Measurements from ENCODE around the gene INO80D. TPM values are rescaled to one million over a fixed set of nuclear protein-coding genes. Genes with fewer than 3 reads are reported as not detected.

INO80D gene
- total RNA-seq, 4 donors from 2014 or later, result 6.4 to 45.6 (median 23.4) TPM

DNA sequence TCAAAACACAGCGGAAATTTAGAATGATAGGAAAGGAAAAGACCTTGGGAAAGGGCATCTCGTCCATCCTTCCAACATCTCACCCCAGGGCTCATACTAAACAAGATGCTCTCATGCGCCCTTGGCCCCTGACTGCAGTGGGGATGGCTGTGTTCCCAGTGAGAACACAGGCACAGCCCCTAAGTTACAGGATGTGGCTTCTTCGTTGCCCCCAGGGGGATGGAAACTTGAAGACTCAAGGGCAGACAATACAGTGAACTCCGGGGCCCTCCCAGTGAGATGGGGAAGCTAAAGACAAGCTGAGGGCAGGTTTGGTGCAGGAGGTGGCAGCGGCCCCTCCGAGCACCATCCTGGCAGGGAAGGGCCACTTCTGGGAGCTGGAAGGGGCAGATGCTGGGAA lies 139.7 kb downstream of the INO80D start:
- Histone ChIP-seq H3K4me3 (no peak overlapping the region), H3K27me3 (no peaks in the 10 kb centered on the region), H3K4me1 (no peaks in the 10 kb centered on the region), H3K36me3 (no peaks in the 10 kb centered on the region), H3K9me3 (no peaks in the 10 kb centered on the region), H3K27ac (no peak overlapping the region)
- no peak for TF ChIP-seq POLR2A (IDR thresholded peaks at IDR 0.05)
- TF ChIP-seq, protein P1, sequence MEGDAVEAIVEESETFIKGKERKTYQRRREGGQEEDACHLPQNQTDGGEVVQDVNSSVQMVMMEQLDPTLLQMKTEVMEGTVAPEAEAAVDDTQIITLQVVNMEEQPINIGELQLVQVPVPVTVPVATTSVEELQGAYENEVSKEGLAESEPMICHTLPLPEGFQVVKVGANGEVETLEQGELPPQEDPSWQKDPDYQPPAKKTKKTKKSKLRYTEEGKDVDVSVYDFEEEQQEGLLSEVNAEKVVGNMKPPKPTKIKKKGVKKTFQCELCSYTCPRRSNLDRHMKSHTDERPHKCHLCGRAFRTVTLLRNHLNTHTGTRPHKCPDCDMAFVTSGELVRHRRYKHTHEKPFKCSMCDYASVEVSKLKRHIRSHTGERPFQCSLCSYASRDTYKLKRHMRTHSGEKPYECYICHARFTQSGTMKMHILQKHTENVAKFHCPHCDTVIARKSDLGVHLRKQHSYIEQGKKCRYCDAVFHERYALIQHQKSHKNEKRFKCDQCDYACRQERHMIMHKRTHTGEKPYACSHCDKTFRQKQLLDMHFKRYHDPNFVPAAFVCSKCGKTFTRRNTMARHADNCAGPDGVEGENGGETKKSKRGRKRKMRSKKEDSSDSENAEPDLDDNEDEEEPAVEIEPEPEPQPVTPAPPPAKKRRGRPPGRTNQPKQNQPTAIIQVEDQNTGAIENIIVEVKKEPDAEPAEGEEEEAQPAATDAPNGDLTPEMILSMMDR (IDR thresholded peaks at IDR 0.05), result no peak
- intact Hi-C loops (cut with DNase I; ENCODE audit: low total_unique reads), result no loop called here
- no peak for DNase-seq

Small RNA genes lying within 50 kb of the gene (small RNA-seq; reads per million reads assigned to genes)
- gene RF00006, result not detected
- not detected for gene RF00019

Other genes starting within 250 kb of the INO80D start
- 100 to 1,000 TPM in 1 of 4 donors, 10 to 100 TPM in 3; 25.6 to 164 (median 56.6) TPM for gene NDUFS1, start 73.3 kb upstream of the INO80D start, total RNA-seq
- gene EEF1B2, start 73.7 kb upstream of the INO80D start, total RNA-seq, result 100 to 1,000 TPM; 267 to 794 (median 564) TPM
- gene ZDBF2, start 188.5 kb upstream of the INO80D start, total RNA-seq, result 10 to 100 TPM in 3 of 4 donors, 1 to 10 TPM in 1; 9.7 to 33.7 (median 22.6) TPM

All from uterus (tissue), 4 donors.